ENCODE measurements around the gene OR10AD1. TPM values are rescaled to one million over a fixed set of nuclear protein-coding genes. Genes with fewer than 3 reads are reported as not detected.
A peak's percentile ranks its signal among the peaks of the same experiment; 100 is the strongest.
"Not testable (repeated sequence)": the region's sequence is repeated elsewhere in the genome, so short reads cannot be mapped to it uniquely, and the experiment has no call there.

The OR10AD1 gene
- total RNA-seq, 1 donor from 2014 or later: not detected

DNA sequence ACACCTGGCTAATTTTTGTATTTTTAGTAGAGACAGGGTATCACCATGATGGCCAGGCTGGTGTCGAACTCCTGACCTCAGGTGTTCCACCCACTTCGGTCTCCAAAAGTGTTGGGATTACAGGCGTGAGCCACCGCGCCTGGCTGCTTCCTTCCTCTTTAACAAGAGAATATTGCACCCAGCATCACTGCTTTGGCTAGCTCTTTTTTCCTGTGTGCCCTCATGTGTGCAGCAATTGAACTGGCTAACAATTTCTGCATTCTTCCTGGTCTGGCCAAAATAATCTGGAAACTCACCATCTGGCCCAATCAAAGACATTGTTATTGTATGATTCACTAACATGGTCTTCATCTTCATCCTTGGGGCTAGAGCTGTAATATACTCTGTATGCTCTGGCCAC lies 43.0 kb downstream of the OR10AD1 start:
- no peak for DNase-seq

DNA sequence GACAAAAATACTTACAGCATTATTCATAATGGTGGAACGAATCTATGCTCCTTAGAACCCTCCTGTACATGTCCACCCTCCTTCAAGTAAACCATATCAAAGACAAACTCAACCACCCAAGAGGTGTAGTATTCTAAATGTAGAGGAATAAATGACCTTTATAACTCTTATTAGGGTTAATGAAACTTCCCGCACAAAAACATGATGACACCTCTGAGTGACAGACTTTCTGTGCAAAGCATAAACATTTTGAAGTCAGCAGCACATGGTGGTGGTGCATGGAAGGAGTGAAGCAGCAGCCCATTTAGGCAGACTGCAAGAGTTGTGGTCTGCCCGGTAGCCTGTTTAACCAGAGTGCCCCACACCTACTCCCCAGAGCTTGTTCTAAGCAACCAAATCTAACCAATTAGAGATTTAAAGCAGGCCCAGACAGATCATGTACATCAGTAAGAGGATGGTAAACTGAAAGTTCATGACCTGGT lies 45.2 kb downstream of the OR10AD1 start:
- no peak for DNase-seq

DNA sequence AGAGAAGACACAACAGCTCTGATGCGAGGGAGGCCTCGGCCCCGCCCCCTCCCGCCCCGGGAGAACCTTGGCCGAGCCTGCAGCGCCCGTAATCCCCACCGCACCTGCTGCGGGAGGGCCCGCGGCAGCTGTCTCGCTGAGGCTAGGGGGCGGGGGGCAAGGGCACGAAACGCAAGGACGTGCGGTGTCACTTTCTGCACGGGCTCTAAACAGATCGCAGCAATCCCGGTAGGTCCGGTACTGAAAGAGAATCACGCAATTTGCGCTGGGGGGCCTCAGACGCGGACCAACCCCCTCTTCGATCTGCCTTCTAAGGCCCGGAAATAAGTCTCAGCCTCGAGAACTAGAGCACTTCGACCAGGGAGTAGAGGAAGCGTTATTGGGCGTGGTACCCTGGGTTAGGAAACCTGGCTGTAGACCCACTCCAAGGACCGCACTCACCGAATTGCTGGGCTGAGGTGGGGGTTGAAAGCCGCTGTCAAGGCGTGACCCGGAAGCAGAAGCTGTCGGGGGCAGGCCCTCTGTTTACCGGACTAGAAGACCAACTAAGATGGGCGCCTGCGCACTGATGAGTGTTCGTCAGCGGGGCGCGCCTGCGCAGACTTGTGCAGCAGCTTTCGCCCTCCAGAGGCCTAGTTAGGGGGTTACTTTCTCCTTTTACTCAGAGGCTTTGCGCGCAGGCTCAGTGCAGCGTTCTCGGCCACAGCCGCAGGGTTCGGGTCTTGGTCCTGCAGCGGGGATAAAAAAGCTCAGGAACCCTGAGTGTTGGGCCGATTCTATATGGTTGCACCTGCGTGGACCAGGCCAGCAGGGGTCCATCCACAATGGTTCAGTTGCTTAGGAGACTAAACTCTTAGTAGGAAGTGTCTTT lies 45.8 kb downstream of the OR10AD1 start, which contains the start of gene ASB8:
Gene ASB8 (minus strand): TSS at position 498 of the 871 bp plus-strand sequence. CDS start 4,019 bp downstream, outside the sequence.
- DNase-seq: peak; percentile 100

DNA sequence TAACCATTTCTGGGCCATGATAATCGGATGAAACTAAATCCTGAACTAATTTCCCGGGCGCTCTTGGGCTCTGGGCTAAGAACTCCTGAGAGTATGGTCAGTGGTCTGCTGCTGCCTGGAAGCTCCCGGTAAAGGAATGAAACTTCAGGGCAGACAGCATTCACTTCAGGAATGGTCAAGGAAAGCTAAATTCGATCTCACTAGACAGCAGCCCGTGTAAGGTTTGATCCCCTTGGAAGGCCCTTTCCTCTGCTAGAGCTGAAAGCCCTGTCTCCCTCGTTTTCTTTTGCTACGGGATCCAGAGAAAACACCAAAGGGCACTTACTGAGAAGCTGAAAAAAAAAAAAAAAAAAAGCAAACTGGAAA lies 46.5 kb downstream of the OR10AD1 start:
- no peak for DNase-seq

DNA sequence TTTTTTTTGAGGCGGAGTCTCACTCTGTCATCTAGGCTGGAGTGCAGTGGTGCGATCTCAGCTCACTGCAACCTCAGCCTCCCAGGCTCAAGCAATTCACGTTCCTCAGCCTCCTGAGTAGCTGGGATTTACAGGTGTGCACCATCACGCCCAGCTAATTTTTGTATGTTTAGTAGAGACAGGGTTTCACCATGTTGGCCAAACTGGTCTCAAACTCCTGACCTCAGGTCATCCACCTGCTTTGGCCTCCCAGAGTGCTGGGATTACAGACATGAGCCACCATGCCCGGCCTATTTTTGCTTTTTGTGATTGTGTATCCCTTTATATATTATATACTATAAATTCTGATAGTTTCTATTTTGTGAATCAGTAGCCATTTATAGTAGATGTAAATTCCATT lies 47.3 kb downstream of the OR10AD1 start:
- DNase-seq: not testable (repeated sequence)

Other genes with a start within 250 kb of the OR10AD1 start
- 54.4 TPM for gene TMEM106C, start 239.7 kb downstream of the OR10AD1 start, total RNA-seq
- gene COL2A1, start 198.8 kb downstream of the OR10AD1 start, total RNA-seq: 7.0 TPM
- gene SENP1, start 97.2 kb downstream of the OR10AD1 start, total RNA-seq: 22.1 TPM
- 624 TPM for gene PFKM, start 83.9 kb downstream of the OR10AD1 start, total RNA-seq
- gene ASB8, start 45.8 kb downstream of the OR10AD1 start, total RNA-seq: 39.5 TPM
- 1.2 TPM for gene CCDC184, start 19.6 kb downstream of the OR10AD1 start, total RNA-seq
- 26.9 TPM for gene ZNF641, start 147.6 kb upstream of the OR10AD1 start, total RNA-seq

All from tongue (tissue), 2 donors.